ENCODE data around the gene LAMTOR4.

DNA sequence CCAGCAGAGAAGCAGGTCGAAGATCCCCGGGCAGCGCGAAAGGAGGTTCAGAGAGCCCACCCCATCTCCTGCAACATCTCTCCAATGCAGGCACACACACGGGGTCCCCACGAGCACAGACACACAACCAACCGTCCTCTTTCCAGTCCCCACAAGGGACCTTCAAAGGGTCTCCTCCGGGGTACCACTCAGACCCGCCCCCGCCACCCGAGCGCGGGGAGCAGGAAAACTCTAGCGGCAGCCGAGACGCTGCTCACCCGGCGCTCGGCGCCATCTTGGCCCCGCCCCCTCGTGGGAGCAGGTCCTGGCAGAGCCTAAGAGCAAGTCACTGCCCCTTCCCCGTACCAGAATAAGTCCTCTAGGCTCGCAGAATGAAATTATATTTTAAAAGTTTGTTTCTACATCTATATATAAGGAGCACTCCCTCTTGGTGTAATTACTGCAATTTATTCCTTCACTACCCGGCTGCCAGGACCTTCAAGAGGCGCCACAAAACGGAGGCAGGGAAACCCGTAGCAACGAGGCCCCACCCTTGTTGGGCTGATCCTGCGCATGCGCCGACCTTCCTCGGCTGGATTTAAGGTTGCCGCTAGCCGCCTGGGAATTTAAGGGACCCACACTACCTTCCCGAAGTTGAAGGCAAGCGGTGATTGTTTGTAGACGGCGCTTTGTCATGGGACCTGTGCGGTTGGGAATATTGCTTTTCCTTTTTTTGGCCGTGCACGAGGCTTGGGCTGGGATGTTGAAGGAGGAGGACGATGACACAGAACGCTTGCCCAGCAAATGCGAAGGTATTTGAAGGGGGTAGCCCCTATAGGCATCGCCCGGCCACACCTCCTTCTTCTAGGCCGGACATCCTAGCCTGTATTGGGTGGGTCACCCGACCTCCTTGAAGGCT is 29.4 kb upstream of the LAMTOR4 start, which contains the start of the genes CNPY4 and TAF6:
- peak; percentile 85 for TF ChIP-seq POLR2AphosphoS5 (IDR thresholded peaks at IDR 0.05; ENCODE audit: borderline replicate concordance, low read depth, low read length)
- TF ChIP-seq EZH2 (IDR thresholded peaks at IDR 0.05): no peak
